Measurements from ENCODE around the gene MCM5.
A peak's percentile ranks its signal among the peaks of the same experiment; 100 is the strongest.

GRCh38 chr22:35470903-35471321, 71.0 kb downstream of the MCM5 start:
- peak; percentile 37 to 38; a peak in 3 of 4 replicates for TF ChIP-seq CTCF (conservative IDR thresholded peaks at IDR 0.05; ENCODE audit: low read depth in 2 of 2)
- no peak for TF ChIP-seq ETS1 (IDR thresholded peaks at IDR 0.05)
- TF ChIP-seq EZH2 (IDR thresholded peaks at IDR 0.05; ENCODE audit: low read depth, unreplicated experiment) = no peak
- TF ChIP-seq POLR2AphosphoS5 (IDR thresholded peaks at IDR 0.05; ENCODE audit: low read depth) = no peak
- no peak for TF ChIP-seq REST (IDR thresholded peaks at IDR 0.05; ENCODE audit: unreplicated experiment)
- no peak for TF ChIP-seq EZH2phosphoT487 (IDR thresholded peaks at IDR 0.05; ENCODE audit: unreplicated experiment)
- no peak for TF ChIP-seq JUNB (IDR thresholded peaks at IDR 0.05; ENCODE audit: unreplicated experiment)
- no peak for TF ChIP-seq ZNF462 (CRISPR knock-in tag; IDR thresholded peaks at IDR 0.05)
- TF ChIP-seq CREB1 (CRISPR knock-in tag; IDR thresholded peaks at IDR 0.05; ENCODE audit: low read depth) = no peak
- no peak for TF ChIP-seq ZNF331 (CRISPR knock-in tag; IDR thresholded peaks at IDR 0.05; ENCODE audit: low read depth)

All from GM23338 (cell line).